ENCODE measurements around the gene P3H2. TPM values are rescaled to one million over a fixed set of nuclear protein-coding genes. Genes with fewer than 3 reads are reported as not detected.
A peak's percentile ranks its signal among the peaks of the same experiment; 100 is the strongest.
"Not testable (repeated sequence)": the region's sequence is repeated elsewhere in the genome, so short reads cannot be mapped to it uniquely, and the experiment has no call there.

P3H2 gene
- total RNA-seq, 1 experiment from 2014 or later = 0.76 TPM

- CTCF ChIA-PET = no interaction called here
Measured at GRCh38 chr3:190081389-190081788, 39.3 kb downstream of the P3H2 start.

DNA sequence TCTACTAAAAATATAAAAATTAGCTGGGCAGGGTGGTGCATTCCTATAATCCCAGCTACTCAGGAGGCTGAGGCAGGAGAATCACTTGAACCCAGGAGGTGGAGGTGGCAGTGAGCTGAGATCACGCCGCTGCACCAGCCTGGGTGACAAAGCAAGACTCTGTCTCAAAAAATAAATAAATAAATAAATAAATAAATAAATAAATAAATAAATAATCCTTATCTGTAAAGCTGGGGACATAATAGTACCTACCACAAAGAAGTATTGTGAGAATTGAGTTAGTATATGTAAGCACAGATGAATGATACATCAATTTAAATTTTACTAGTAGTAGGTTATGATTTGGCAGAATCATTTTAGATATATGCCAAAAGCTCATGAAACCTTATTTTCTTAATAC, 41.5 kb downstream of the P3H2 start:
- H2AFZ ChIP-seq (ENCODE audit: low read depth, low read length, poor library complexity, severe bottlenecking); H3K4me3 ChIP-seq (replicated peaks in 1 of 2; ENCODE audit: low read depth in 1 of 2, low read length in 2 of 2); H3K27me3 ChIP-seq (ENCODE audit: insufficient read depth, low read length); H3K9me2 ChIP-seq (ENCODE audit: insufficient read depth); H3K9ac ChIP-seq (ENCODE audit: low read length); H3K4me2 ChIP-seq (ENCODE audit: low read length); DNase-seq (ENCODE audit: low read depth, low spot score); POLR2A ChIA-PET; H3K36me3 ChIP-seq (ENCODE audit: control insufficient read depth in 1 of 2, insufficient read depth in 2 of 2, low read length in 2 of 2); CTCF ChIA-PET; RAD21 ChIA-PET (ENCODE audit: low non-redundant PET in 1 of 2, low total read pairs in 2 of 2, uncharacterized antibody in 2 of 2, unreplicated experiment in 2 of 2); H3K27ac ChIP-seq (ENCODE audit: low read depth, low read length); intact Hi-C loops (cut with micrococcal nuclease); H3K4me1 ChIP-seq (ENCODE audit: control insufficient read depth in 1 of 2, insufficient read depth in 2 of 2, low read length in 2 of 2); ATAC-seq; H3K79me2 ChIP-seq (ENCODE audit: insufficient read depth, low read length); BruUV-seq (replicated peaks); H3K9me3 ChIP-seq (ENCODE audit: control insufficient read depth in 1 of 2, insufficient read depth in 1 of 2, low read depth in 1 of 2, low read length in 2 of 2); H4K20me1 ChIP-seq (ENCODE audit: insufficient read depth): not testable (repeated sequence)

More at GRCh38 chr3:190081389-190081788, 39.3 kb downstream of the P3H2 start:
- H3K4me2 ChIP-seq (ENCODE audit: low read length) = no peak overlapping the region
- no peak overlapping the region for H3K27ac ChIP-seq (ENCODE audit: low read depth, low read length)
- TF ChIP-seq EGR1 (IDR thresholded peaks at IDR 0.05; ENCODE audit: low read depth) = no peak
- TF ChIP-seq RAD21 (IDR thresholded peaks at IDR 0.05; ENCODE audit: low read depth) = peak; percentile 10; the same call in 1 of the 2 replicates
- TF ChIP-seq SP1 (IDR thresholded peaks at IDR 0.05; ENCODE audit: low read depth) = no peak
- no TSS peak for BruUV-seq (replicated peaks)
- H2AFZ ChIP-seq (ENCODE audit: low read depth, low read length, poor library complexity, severe bottlenecking) = no peak overlapping the region
- ChIA-PET POLR2A (no interaction called here), RAD21 (ENCODE audit: low non-redundant PET in 1 of 2, low total read pairs in 2 of 2, uncharacterized antibody in 2 of 2, unreplicated experiment in 2 of 2) (no interaction called here)
- DNase-seq (ENCODE audit: low read depth, low spot score) (no peak), ATAC-seq (no peak)
- no peaks in the 10 kb centered on the region for H4K20me1 ChIP-seq (ENCODE audit: insufficient read depth)
- H3K9me2 ChIP-seq (ENCODE audit: insufficient read depth) = no peaks in the 10 kb centered on the region
- no peaks in the 10 kb centered on the region for H3K9me3 ChIP-seq (ENCODE audit: control insufficient read depth in 1 of 2, insufficient read depth in 1 of 2, low read depth in 1 of 2, low read length in 2 of 2)
- no peak overlapping the region for H3K4me3 ChIP-seq (replicated peaks in 1 of 2; ENCODE audit: low read depth in 1 of 2, low read length in 2 of 2)
- intact Hi-C loops (cut with micrococcal nuclease) = no loop called here
- no peaks in the 10 kb centered on the region for H3K36me3 ChIP-seq (ENCODE audit: control insufficient read depth in 1 of 2, insufficient read depth in 2 of 2, low read length in 2 of 2)
- H3K4me1 ChIP-seq (ENCODE audit: control insufficient read depth in 1 of 2, insufficient read depth in 2 of 2, low read length in 2 of 2) = peaks cover 0 to 9% of the 10 kb centered on the region in 2 experiments; a peak in 1 of 4 replicates
- no peak overlapping the region for H3K9ac ChIP-seq (ENCODE audit: low read length)
- no peaks in the 10 kb centered on the region for H3K79me2 ChIP-seq (ENCODE audit: insufficient read depth, low read length)
- H3K27me3 ChIP-seq (ENCODE audit: insufficient read depth, low read length) = no peaks in the 10 kb centered on the region

Measured in HCT116 (cell line).